Posterior vena cava (tissue), 2 donors: ENCODE results near the gene FOXN3. TPM values are rescaled to one million over a fixed set of nuclear protein-coding genes. Genes with fewer than 3 reads are reported as not detected.
"Not testable (repeated sequence)": the region's sequence is repeated elsewhere in the genome, so short reads cannot be mapped to it uniquely, and the experiment has no call there.

ENCODE experiments used
- DNase-seq: peaks from one replicate; pipeline ENCODE4 v3.0.0-alpha.2; 2020; ENCODE audit warnings: low spot score
- intact Hi-C, 2 donors: fragments of 100-400 bp; cut with DNase I; formaldehyde crosslinking; loops; one replicate each; pipeline versions ENCODE4 v1.14.1 to v1.14.2; 2022 to 2023
- total RNA-seq, 2 donors: library from RNA; stranded (reverse); fragmentation: NEBNext Ultra II Directional; extraction: Animal tissue kit (Norgen Biotek cat#: 25700); gene quantifications; one replicate each; pipeline ENCODE4 v1.2.1, GENCODE V29; 2021
- donor health status: DM: yes; HTN: yes; CAD: no.
- donor health status: DM: yes; HTN: yes; CAD: no.

FOXN3 gene
- total RNA-seq, 2 donors from 2014 or later, result 138 to 142 TPM

- intact Hi-C loops, result loop anchor here in 1 of 2 donors (10.0 kb wide), 1 partner anchor 112 kb away; the partner anchor contains the start of gene FOXN3
- no peak for DNase-seq
Measured at GRCh38 chr14:89302396-89302950, 114.6 kb downstream of the FOXN3 start.

- no peak for DNase-seq
- intact Hi-C loops, result no loop called here
Measured at GRCh38 chr14:89299587-89299986, 117.4 kb downstream of the FOXN3 start.

GRCh38 chr14:89298056-89298834 lies 118.8 kb downstream of the FOXN3 start:
- DNase-seq, result no peak
- intact Hi-C loops, result no loop called here

GRCh38 chr14:89296281-89296745 lies 120.7 kb downstream of the FOXN3 start:
- intact Hi-C loops, result no loop called here
- DNase-seq, result no peak

GRCh38 chr14:89294872-89295271 lies 122.2 kb downstream of the FOXN3 start:
- intact Hi-C loops, result no loop called here
- no peak for DNase-seq

- intact Hi-C loops, DNase-seq: not testable (repeated sequence)
Measured at GRCh38 chr14:89294469-89294868, 122.6 kb downstream of the FOXN3 start.

- intact Hi-C loops, result no loop called here
- no peak for DNase-seq
Measured at GRCh38 chr14:89294060-89294459, 123.0 kb downstream of the FOXN3 start.

- intact Hi-C loops, result no loop called here
- no peak for DNase-seq
Measured at GRCh38 chr14:89293314-89293916, 123.6 kb downstream of the FOXN3 start.

- DNase-seq, result no peak
- intact Hi-C loops, result no loop called here
Measured at GRCh38 chr14:89292579-89293313, 124.3 kb downstream of the FOXN3 start.

- intact Hi-C loops, result no loop called here
- DNase-seq, result no peak
Measured at GRCh38 chr14:89291351-89291940, 125.6 kb downstream of the FOXN3 start.

- DNase-seq, result no peak
- intact Hi-C loops, result no loop called here
Measured at GRCh38 chr14:89290813-89291212, 126.2 kb downstream of the FOXN3 start.

GRCh38 chr14:89289477-89289876 lies 127.6 kb downstream of the FOXN3 start:
- intact Hi-C loops, result no loop called here
- DNase-seq, result no peak

- intact Hi-C loops, result no loop called here
- no peak for DNase-seq
Measured at GRCh38 chr14:89288114-89288513, 128.9 kb downstream of the FOXN3 start.

- no peak for DNase-seq
Measured at GRCh38 chr14:89284333-89285058, 132.5 kb downstream of the FOXN3 start.

GRCh38 chr14:89283327-89284060 lies 133.5 kb downstream of the FOXN3 start:
- DNase-seq, result no peak
- intact Hi-C loops, result no loop called here

More at GRCh38 chr14:89284333-89285058, 132.5 kb downstream of the FOXN3 start:
- intact Hi-C loops, result no loop called here

- no peak for DNase-seq
- intact Hi-C loops, result no loop called here
Measured at GRCh38 chr14:89282191-89282590, 134.8 kb downstream of the FOXN3 start.

GRCh38 chr14:89280600-89280999 lies 136.4 kb downstream of the FOXN3 start:
- intact Hi-C loops, result no loop called here
- no peak for DNase-seq

GRCh38 chr14:89279649-89280232 lies 137.3 kb downstream of the FOXN3 start:
- no peak for DNase-seq
- intact Hi-C loops, result no loop called here
